NCI-H1092 treated with DMSO at 0.1 percent for 48 hours (cell line): Measurements from ENCODE around the gene RAB20.

ENCODE experiments used
- DNase-seq: peaks from one replicate; lab custom pipeline; 2025; lab: John Stamatoyannopoulos, UW

The RAB20 gene

DNA sequence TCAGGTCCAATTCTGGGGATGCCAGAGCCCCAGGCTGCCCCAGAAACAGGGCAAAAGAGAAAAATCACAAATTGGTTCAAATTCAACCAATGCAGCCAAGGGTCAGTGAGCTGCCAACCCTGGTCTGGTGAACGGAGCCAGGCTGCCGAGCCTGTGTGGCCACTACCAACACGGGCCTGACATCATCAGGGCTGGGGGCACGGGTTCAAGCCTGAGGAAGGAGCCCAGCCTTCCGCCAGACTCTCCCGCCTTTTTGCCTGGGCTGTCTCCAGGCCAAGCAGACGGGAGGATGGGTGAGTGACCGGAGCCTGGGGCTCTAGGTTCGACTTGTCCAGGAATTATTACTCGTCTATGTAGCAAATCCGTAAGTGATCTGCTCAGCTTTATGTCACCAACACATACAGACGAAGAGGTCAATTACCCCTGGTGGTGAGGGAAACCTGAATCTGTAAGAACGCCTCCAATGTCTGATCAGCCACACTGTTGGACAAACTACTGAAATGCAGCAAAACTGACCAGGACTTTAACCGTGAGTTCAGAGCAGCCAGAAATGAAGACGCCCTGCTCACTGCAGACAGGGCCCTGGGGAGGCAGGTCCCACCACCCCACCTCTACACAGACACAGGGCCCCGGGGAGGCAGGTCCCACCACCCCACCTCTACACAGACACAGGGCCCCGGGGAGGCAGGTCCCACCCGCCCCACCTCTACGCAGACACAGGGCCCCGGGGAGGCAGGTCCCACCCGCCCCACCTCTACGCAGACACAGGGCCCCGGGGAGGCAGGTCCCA lies 31.8 kb downstream of the RAB20 start:
- no peak for DNase-seq

DNA sequence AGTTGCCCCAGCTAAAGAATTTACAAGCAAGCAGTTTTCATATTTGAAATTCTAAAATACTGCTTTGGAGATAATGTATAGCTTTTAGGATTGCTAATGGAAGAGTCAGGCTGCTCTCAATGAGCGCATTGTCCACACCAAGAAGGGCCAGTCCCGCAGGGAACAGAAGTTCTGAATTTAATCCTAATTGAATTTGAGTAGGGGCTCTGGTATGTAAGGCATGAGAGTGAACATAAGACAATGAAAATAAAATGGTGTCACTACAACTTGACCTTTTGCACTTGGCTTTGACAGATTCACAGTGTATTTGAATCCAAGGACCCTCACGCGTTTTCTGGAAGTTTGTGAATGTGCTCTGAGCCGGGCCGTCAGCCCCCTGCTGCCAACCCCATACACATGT lies 32.6 kb downstream of the RAB20 start:
- no peak for DNase-seq

DNA sequence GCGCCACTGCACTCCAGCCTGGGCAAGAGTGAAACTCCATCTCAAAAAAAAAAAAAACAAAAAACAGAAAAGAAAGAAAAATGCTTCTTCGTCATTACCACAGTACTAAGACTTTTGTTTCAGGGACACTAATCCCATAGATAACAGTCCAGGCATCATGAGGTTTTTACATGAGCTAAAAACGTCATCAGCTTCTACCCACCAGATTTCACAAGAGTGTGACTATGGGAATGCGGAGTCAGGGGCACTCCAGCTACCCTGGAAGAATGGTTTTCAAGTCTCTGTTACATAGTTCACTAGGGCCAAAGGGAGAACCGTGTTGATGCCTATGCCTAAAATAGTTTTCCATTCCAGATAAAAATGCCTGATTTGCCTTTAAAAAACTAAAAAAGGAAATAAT lies 33.2 kb downstream of the RAB20 start:
- no peak for DNase-seq

DNA sequence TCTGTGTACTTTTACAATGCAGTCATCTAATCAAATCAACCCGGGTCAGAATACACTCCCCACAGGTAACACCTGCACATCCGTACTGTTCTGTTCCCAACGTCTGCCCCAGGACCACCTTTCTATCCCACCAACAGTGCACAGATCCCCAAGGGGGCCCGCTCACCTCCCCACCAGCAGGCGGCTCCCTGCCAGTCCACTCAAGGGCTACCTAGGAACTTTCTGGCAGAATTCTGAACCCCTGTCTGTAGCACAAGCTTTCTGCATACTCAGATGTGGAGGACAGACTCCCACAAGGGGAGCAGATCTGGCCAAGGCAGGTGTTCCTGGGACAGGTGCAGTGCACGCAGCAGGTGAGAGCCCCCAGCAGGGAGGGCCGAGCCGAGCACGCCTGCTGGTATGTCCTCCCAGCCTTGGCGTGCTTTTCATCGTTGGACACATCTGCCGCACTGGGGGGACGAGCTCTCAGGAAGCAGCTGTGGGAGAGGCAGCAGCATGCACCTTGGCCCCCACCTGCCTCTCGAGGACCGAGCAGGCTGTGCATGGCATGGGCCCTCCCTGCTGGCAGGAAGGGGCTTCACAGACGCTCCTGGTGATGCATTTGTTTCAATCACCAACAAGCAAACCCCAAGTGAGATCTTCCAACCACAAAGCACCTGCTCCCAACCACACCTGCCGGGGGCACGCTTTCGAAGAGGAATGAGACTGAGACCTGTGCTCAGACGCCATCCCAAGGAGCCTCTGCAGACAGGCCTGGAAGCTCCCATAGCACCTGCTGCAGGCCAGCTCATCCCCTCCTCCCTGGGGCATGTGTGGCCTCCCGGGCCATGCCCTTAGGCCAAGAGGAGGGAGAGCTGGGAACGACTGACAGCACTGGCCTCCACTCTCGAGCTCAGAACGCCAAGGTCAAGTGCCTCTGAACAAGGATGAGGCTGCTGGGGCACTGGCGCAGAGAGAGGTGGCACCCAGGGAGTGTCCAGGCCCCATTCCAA lies 35.9 kb downstream of the RAB20 start:
- peak; percentile 43 for DNase-seq

DNA sequence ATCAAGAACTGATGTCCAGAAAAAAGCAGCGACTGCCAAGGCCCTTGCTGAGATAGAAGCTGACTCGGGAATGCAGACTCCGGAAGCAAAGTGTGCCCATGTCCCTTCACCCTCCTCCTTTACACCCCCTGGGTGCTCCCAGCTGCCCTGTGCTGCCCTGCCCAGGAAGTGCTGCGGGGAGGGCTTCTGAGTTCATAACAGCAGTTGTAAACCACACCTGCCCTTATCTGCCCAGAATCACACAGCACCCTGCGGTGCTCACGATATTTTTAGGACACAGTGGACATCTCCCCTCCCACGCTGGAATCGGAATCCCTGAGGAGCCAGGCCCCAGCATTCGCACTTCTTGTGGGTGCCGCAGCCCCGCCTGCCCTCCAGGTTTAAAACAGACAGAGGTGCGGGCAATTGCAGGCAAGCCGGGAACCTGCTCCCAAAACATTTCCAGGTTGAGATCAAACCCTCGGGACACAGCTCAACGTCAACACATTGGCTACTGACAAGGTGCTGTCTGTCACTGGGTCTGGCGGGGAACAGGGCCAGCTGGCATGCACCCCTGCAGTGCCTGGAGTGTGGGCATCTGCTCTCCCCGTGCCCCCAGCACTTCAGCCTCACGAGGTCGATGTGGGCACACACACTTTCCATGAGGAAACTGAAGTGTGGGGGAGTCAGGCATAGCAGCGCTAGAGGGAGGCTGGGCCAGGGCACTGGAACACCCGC lies 36.8 kb downstream of the RAB20 start:
- DNase-seq, result peak; percentile 38

DNA sequence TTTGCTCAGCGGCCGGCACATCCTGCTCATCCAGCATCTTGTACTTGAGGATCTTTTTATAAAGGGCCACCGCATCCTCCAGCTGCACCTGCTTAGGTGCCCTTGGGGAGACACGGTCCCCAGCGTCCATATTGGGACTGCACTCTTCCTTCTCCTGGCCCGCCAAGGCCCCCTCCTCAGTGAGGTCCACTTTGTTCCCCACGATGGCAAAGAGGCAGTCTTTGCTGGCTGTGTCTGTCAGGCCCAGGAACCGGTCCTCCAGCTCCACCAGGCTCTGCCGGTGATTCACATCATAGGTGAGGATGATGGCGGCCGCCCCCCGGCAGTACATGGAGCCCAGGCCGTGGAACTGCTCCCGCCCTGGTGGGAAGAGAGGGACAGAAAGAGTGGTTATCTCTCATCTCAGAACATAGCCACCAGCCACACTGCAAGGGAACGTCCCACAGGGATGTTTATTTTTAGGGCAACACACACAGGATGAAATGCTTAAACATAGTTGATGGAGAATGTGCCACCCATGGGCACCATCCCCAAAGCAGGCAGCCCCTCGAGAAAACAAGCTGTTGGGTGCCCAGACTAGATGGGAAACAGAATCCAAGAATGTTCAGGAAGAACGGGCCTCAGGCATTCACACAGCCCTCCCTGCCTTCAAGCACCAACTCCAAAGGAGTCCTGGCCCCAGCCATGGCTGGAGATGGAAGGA lies 37.5 kb downstream of the RAB20 start:
- no peak for DNase-seq

DNA sequence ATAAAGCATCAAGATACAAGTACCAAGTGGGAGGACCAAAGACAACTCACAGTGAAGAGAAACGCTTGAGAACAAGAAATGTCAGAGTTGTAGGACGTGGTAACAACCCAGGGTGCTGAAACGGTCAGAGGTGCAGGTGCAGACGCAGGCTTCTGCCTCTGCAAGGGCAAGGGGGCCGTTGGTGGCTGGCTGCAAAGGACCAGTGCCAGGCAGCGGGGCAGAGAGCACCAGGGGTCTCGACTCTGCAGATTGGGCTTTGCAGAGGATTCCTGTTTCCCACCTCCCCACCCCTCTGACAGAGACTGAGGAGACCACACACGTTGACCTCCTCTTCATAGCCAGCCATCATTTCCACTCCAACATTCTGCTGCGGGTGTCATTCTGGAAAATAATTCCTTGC lies 38.3 kb downstream of the RAB20 start:
- no peak for DNase-seq

DNA sequence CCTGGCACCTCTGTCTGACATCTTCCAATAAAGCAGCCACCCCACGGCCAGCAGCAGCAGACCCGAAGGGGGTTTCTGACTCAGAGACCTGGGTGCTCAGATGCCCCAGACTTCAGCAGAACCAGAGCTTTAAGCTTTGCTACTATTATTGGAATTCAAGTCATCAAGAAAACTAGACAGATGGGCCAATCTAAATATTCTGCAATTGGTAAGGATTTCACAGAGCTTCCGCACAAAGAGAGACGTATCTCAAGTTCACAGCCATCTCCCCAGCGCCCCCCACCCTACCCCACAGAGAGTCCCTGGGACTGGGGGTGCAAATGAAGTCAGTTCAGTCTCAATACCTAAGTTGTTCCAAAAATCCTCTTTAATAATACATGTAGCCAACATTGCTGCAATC lies 38.8 kb downstream of the RAB20 start:
- DNase-seq, result no peak

DNA sequence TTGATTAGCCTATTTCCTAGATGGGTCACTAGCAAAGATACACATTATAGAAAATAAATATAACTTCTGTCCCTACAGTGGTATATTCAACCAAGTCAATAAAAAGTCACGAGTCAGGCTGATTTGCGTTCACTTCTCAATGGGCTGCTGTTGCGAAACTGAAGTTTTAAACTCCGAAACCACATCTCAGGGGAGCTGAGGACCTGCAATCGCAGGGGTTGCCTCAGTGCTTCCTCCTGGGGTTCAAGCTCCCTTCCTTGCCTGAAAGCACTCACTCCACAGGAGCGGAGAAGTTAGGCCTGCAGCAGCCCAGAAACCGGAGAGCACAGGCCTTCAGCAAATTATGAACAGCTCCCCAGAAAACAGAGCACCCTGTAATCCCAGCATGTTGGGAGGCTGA lies 39.6 kb downstream of the RAB20 start:
- no peak for DNase-seq

DNA sequence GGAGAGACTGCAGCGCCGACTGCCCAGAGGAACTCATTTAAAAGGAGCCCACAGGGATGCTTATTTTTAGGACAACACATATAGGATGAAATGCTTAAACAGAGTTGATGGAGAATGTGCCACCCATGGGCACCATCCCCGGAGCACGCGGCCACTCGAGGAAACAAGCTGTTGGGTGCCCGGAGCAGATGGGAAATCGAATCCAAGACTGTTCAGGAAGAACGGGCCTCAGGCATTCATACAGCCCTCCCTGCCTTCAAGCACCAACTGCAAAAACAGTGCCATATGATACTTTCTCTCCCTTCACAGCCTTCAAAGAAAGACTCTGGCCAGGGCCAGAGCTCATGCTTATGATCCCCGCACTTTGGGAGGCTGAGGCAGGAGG lies 40.2 kb downstream of the RAB20 start:
- no peak for DNase-seq

DNA sequence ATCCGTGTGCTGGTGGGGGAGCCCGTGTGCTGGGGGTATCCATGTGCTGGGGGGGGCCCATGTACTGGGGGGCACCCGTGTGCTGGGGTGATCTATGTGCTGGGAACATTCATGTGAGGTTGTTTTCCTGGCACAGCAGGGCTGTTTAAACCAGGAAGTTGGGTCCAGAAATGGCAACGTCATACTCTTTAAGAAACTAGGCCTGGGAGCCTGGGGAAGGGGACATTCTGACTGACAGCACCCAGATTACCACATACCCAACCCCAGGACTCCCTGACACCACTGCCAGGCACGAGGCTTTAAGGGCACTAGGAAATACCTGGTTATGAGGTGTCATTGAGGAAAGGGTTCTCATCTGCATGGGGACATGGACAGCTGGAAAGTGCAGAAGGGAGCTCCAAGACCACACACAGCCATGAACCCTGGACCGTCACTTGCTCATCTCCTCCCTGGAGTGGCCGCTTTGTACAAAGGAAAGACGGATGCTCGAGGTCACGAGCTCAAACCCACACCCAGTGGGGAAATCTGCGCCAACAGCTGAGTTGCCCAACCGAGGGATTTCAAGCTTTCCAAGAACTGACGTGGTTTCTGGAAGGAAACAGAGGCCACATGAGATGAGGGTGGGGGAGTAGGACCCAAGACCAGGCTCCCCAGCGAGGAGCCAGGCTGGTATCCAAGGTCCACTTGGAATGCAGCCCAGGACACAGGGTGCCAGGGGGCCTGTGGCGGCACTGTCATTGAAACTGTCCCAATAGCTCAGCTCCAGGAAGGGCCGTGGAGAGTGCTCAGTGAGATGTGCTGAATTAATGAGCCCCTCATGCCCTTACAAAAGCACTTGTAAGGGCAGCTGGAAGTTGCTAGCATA lies 40.9 kb downstream of the RAB20 start:
- DNase-seq, result peak; percentile 21

DNA sequence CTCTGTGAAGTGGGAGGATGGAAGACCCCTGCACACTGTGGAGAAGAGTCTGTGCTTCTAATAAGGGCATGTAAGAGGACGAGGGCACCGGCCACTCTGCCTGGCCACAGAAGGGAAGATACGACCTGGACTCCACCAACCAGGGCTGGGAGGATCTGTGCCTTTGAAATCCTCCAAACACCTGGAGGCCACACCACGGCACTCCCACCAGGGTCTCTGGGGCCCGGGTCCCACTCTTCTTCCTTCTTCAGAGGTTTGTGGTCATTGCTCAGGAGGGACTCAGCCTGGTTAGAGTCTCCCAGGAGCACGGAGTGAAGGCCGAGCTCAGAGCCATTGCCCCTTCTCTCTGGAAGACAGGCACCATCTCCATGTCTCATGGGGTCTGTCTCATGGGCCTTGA lies 42.0 kb downstream of the RAB20 start:
- no peak for DNase-seq

DNA sequence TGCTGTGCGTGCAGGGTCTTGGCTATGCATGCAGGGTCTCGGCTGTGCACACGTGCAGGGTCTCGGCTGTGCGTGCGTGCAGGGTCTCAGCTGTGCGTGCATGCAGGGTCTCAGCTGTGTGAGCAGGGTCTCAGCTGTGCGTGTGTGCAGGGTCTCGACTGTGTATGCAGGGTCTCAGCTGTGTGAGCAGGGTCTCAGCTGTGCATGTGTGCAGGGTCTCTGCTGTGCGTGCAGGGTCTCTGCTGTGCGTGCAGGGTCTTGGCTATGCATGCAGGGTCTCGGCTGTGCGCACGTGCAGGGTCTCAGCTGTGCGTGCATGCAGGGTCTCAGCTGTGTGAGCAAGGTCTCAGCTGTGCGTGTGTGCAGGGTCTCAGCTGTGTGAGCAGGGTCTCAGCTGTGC lies 42.5 kb downstream of the RAB20 start:
- no peak for DNase-seq

DNA sequence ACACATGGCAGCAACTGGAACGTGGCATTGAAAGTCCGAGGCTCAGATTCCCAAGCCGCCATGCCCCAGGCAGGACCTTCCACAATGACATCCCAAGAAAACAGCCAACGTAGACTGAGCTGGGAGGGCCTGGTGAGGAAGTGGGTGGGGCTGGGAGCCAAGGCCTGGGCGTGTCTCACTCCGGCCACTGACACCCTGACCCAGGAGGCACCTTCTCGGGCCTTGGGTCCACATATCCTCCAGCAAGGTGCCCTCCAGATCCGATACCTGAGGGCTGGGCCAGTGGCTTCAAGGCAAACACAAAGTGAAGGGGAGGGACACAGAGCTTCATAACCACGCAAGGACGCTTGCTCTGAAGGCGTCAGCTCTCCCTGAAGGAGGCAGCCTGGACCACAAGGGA lies 43.0 kb downstream of the RAB20 start:
- no peak for DNase-seq

DNA sequence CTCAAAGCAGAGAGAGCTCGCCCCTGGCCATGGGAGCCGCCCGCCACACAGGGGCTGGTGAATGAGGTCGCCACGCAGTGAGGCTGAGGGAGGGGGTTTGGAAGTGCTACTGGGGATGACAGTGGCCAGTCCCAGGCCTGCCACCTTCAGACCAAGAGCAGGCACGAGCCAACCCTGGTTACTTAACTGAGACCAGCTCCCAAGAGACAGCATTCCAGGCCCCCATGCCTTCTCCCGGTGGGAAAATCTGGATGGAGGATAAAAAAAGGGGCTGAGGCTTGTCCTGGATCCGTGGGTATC lies 43.3 kb downstream of the RAB20 start:
- no peak for DNase-seq

DNA sequence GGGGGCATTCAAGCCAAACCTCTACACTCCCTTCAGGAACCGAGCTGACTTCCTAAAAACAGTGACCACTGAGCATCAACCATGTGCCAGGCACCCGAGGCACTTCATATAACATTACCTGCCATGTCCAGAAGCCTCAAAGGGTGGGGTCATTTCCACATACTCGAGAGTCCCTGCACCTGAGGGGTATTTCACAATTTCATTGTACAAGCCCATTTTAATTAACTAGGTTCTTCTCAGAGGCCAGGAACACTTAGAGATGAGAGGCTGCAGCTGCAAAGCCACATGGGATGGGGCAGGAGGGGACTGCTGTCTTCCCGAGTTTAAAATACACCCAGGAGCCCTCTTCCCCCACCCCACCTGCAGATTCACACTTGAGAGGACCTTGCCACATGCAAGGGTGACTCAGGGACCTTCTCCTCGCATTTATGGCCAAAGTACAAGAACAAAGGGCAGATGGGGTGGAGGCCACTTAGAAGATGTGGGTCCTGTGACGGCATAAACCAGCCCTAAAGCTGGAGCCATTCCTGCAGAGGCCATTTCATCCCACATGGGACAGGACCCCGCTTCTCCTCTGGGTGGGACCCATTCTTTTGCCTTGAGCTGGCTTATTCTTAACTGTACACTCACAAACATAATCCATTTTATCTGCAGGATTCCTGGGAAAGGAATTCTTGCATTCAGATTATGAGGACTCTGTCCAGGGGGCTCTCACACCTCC lies 43.9 kb downstream of the RAB20 start:
- DNase-seq, result no peak

DNA sequence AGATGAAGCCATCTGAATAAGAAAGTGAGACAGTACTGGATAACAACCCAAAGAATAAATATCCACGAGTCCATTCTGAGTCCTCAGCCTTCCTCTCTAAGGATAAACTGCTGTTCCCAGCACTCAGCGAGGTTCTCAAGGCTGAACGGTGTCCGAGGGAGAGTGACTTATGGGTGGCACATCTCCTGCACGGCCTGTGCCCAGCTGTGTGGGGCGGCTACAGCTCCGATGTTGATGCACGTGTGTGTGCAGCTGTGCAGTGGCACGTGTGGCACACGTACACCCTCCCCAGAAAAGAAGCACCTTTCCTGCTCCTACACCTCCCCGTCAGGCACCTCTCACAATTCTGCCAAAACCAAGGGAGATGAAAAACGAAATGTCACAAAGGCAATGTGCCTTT lies 45.0 kb downstream of the RAB20 start:
- no peak for DNase-seq

DNA sequence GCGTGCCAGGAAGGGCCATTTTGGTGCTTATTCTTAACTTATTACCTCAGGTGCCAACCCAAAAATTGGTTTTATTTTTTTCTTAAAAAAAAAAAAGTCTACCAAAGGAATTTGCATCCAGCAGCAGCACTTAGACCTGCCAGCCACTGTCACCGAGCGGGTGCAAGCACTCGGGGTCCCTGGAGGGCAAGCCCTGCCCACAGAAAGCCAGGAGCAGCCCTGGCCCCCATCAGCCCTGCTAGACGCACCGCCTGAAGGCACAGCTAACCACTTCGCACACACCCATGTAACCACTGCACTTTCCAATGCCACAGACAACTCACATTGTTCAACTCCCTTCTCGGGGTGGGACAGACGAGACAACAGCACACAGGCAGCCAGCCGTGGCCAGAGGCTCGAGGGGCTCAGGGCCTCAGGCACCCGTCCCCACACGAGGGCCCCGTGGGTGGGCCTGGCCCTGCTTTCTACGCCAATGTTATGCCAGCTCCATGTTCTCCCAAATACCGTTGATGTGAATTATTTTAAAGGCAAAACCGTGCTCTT lies 49.3 kb downstream of the RAB20 start:
- no peak for DNase-seq

DNA sequence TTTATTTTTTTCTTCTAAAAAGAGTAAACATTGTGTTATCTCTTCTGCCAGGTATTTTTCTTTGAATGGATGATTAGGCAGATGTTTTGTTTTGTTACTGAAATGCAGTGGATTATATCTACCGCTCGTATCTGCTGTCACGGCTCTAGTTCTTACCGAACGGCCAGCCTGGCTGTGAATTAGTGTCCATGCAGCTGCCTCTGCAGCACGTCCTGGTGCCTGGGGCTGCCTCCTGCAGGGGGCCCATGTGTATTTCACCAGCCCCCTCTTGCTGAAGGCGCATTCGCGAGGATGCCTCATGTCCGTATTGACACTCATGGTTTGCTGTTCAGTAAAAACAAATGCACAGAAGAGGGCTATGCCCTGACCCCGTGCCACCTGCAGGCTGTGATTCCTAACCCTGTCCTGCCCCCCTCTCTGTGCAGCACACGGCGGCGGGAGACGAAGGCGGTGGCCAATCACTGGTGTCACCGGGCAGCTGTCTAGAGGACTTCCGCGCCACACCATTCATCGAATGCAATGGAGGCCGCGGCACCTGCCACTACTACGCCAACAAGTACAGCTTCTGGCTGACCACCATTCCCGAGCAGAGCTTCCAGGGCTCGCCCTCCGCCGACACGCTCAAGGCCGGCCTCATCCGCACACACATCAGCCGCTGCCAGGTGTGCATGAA lies 49.9 kb downstream of the RAB20 start:
- DNase-seq, result no peak
